H9 (cell line): ENCODE results near the gene OMP. TPM values are rescaled to one million over a fixed set of nuclear protein-coding genes. Genes with fewer than 3 reads are reported as not detected.
A peak's percentile ranks its signal among the peaks of the same experiment; 100 is the strongest.

Experiments used
- DNase-seq: peaks from one replicate; pipeline ENCODE4 v3.0.0-alpha.2; 2017
- H2AFZ ChIP-seq: one replicate; pipeline ENCODE4 v1.6.1; 2013; ENCODE audit warnings: mild to moderate bottlenecking, low read length, control low read depth, moderate library complexity
- H2AK5ac ChIP-seq: 2 replicates; pipeline ENCODE4 v1.6.1; 2013; ENCODE audit warnings: low read length, control low read depth, mixed read lengths; ENCODE audit not compliant: insufficient read length
- H2BK120ac ChIP-seq: one replicate; pipeline ENCODE4 v1.6.1; 2013; ENCODE audit warnings: low read depth, mild to moderate bottlenecking, low read length, control low read depth, inconsistent platforms; ENCODE audit not compliant: poor library complexity, severe bottlenecking
- H2BK12ac ChIP-seq: 2 replicates; pipeline ENCODE4 v1.6.1; 2013; ENCODE audit warnings: low read length, control low read depth, mixed read lengths, low read depth; ENCODE audit not compliant: insufficient read length
- H2BK15ac ChIP-seq: 2 replicates; pipeline ENCODE4 v1.6.1; 2013; ENCODE audit warnings: low read depth, low read length, control low read depth
- H2BK20ac ChIP-seq: one replicate; pipeline ENCODE4 v1.6.1; 2013; ENCODE audit warnings: low read depth, mild to moderate bottlenecking, low read length, control low read depth, inconsistent platforms; ENCODE audit not compliant: poor library complexity, severe bottlenecking
- H2BK5ac ChIP-seq: 2 replicates; pipeline ENCODE4 v1.6.1; 2013; ENCODE audit warnings: low read length, control low read depth, mixed read lengths; ENCODE audit not compliant: insufficient read length
- H3K14ac ChIP-seq: 2 replicates; pipeline ENCODE4 v1.6.1; 2013; ENCODE audit warnings: low read length, control low read depth; ENCODE audit not compliant: insufficient read depth
- H3K18ac ChIP-seq: 2 replicates; pipeline ENCODE4 v1.6.1; 2013; ENCODE audit warnings: low read depth, mild to moderate bottlenecking, mixed read lengths, low read length, control low read depth; ENCODE audit not compliant: insufficient read length
- H3K23ac ChIP-seq: 2 replicates; pipeline ENCODE4 v1.6.1; 2013; ENCODE audit warnings: low read length, control low read depth, mixed read lengths, low read depth; ENCODE audit not compliant: insufficient read length
- H3K23me2 ChIP-seq: 2 replicates; pipeline ENCODE4 v1.6.1; 2013; ENCODE audit warnings: low read depth, mild to moderate bottlenecking, mixed read lengths, low read length, control low read depth; ENCODE audit not compliant: insufficient read length, poor library complexity, severe bottlenecking
- H3K27ac ChIP-seq: 2 replicates; pipeline ENCODE4 v1.5.1; 2013; ENCODE audit warnings: low read length, control low read depth, mixed read lengths, low read depth; ENCODE audit not compliant: insufficient read length
- H3K27me3 ChIP-seq: 2 replicates; pipeline ENCODE4 v1.6.1; 2013; ENCODE audit warnings: low read length, control low read depth, inconsistent platforms; ENCODE audit not compliant: insufficient read depth
- H3K4ac ChIP-seq: 2 replicates; pipeline ENCODE4 v1.6.1; 2013; ENCODE audit warnings: low read depth, mild to moderate bottlenecking, control low read depth, inconsistent platforms, low read length, moderate library complexity
- H3K4me1 ChIP-seq: 2 replicates; pipeline ENCODE4 v1.6.1; 2013; ENCODE audit warnings: low read length, control low read depth, inconsistent platforms; ENCODE audit not compliant: insufficient read depth
- H3K4me2 ChIP-seq: 2 replicates; pipeline ENCODE4 v1.6.1; 2013; ENCODE audit warnings: low read length, control low read depth, mixed read lengths; ENCODE audit not compliant: insufficient read length, insufficient read depth
- H3K56ac ChIP-seq: 2 replicates; pipeline ENCODE4 v1.6.1; 2013; ENCODE audit warnings: low read depth, mild to moderate bottlenecking, mixed read lengths, low read length, control low read depth; ENCODE audit not compliant: insufficient read length
- H3K79me1 ChIP-seq: 2 replicates; pipeline ENCODE4 v1.6.1; 2013; ENCODE audit warnings: low read depth, mild to moderate bottlenecking, moderate library complexity, low read length, control low read depth, inconsistent platforms; ENCODE audit not compliant: insufficient read depth, poor library complexity, severe bottlenecking
- H3K79me2 ChIP-seq: 2 replicates; pipeline ENCODE4 v1.6.1; 2013; ENCODE audit warnings: low read length, control low read depth, inconsistent platforms; ENCODE audit not compliant: insufficient read depth
- H3K9ac ChIP-seq: 2 replicates; pipeline ENCODE4 v1.6.1; 2013; ENCODE audit warnings: low read length, control low read depth, mixed read lengths; ENCODE audit not compliant: insufficient read length; ENCODE audit errors: extremely low read depth
- H3K9me3 ChIP-seq: one replicate; pipeline ENCODE4 v1.6.1; 2013; ENCODE audit warnings: low read depth, low read length, inconsistent platforms; ENCODE audit not compliant: control insufficient read depth
- H3T11ph ChIP-seq: one replicate; pipeline ENCODE4 v1.6.1; 2013; ENCODE audit warnings: mild to moderate bottlenecking, low read length, control low read depth, inconsistent platforms
- H4K20me1 ChIP-seq: one replicate; pipeline ENCODE4 v1.6.1; 2013; ENCODE audit not compliant: control insufficient read depth, insufficient read length, insufficient read depth
- H4K5ac ChIP-seq: 2 replicates; pipeline ENCODE4 v1.6.1; 2013; ENCODE audit warnings: low read depth, mild to moderate bottlenecking, mixed read lengths, low read length, control low read depth; ENCODE audit not compliant: insufficient read length
- H4K8ac ChIP-seq: replicated peaks from 2 replicates; pipeline ENCODE4 v1.6.1; 2013; ENCODE audit warnings: low read length, control low read depth, mixed read lengths, low read depth; ENCODE audit not compliant: insufficient read length
- H4K91ac ChIP-seq: 2 replicates; pipeline ENCODE4 v1.6.1; 2013; ENCODE audit warnings: low read depth, mild to moderate bottlenecking, moderate library complexity, mixed read lengths, low read length, control low read depth; ENCODE audit not compliant: insufficient read length
- H3K27ac Mint-ChIP-seq, 3 experiments: 2 replicates in 2 of 3; 3 replicates in 1 of 3; pipeline ENCODE4 v1.8.0; 2020 to 2021; ENCODE audit warnings: mixed read lengths in 3 of 3, mild to moderate bottlenecking in 1 of 3, moderate library complexity in 1 of 3
- H3K27me3 Mint-ChIP-seq: 2 replicates; pipeline ENCODE4 v1.8.0; 2021; ENCODE audit warnings: low read depth, mild to moderate bottlenecking, moderate library complexity, mixed read lengths
- H3K36me3 Mint-ChIP-seq, 3 experiments: 2 replicates in 2 of 3; 3 replicates in 1 of 3; pipeline ENCODE4 v1.8.0; 2020 to 2021; ENCODE audit warnings: low read depth in 3 of 3, mixed read lengths in 3 of 3; ENCODE audit not compliant: insufficient read depth in 1 of 3
- H3K4me1 Mint-ChIP-seq, 2 experiments: 2 replicates each; pipeline ENCODE4 v1.8.0; 2020; ENCODE audit warnings: mixed read lengths in 2 of 2
- H3K4me3 Mint-ChIP-seq, 2 experiments: 2 replicates in 1 of 2; 3 replicates in 1 of 2; pipeline ENCODE4 v1.8.0; 2020 to 2021; ENCODE audit warnings: mild to moderate bottlenecking in 2 of 2, mixed read lengths in 2 of 2, moderate library complexity in 1 of 2
- H3K9me3 Mint-ChIP-seq, 2 experiments: 2 replicates in 1 of 2; 3 replicates in 1 of 2; pipeline ENCODE4 v1.8.0; 2020; ENCODE audit warnings: mild to moderate bottlenecking in 2 of 2, mixed read lengths in 2 of 2, moderate library complexity in 1 of 2
- WGBS: extraction: QIAGEN DNeasy Blood & Tissue Kit; methylation state at CpG from one replicate; pipeline ENCODE4 v1.1.7; 2013; ENCODE audit warnings: missing lambda C conversion rate, low lambda C conversion rate, mixed read lengths; ENCODE audit not compliant: insufficient read length; ENCODE audit errors: extremely low coverage; 5-methylcytosine and 5-hydroxymethylcytosine counted together
- total RNA-seq: library from RNA; stranded (reverse); gene quantifications from 2 replicates; pipeline ENCODE4 v1.2.1, GENCODE V29; 2021
- TF ChIP-seq, protein P1 (sequence below): fragments of 200-600 bp; sonication (generic); conservative IDR thresholded peaks from 3 replicates; pipeline ENCODE4 v1.8.0; 2021; ENCODE audit warnings: antibody characterized with exemption, mild to moderate bottlenecking

Gene OMP
- total RNA-seq, 1 experiment from 2014 or later: not detected

DNA sequence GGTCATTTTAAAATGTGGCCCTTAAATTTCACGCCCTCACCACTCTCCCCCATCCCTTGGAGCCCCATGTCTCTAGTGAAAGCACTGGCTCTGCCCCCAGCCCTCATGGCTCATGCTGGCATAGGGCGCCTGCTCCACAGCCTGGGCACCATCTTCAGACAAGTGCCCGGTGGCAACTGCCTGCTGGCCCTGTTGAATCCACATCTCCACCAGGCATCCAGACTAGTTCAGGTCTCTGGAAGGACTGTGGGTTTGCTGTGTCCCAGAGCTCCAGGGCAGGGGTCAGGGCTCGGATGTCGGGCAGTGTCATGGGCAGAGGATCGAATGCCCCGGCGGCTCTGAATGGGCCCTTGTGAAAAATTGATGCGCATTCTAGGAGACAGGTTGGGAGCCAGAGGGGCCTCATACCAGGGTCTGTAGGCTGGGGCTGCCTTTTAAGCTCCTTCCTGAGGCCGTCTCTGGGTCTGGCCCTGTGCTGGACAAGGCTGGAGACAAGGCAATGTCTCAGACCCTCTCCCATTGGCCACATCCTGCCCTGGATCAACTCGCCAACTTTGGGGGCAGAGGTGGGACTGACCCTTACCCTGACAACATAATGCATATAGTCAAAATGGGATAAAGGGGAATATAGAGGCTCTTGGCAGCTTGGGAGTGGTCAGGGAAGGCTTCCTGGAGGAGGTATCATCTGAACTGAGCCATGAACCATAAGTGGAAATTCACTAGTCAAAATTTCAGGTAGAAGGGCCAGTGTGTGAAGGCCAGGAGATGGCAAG, 26.6 kb downstream of the OMP start:
- peaks cover 5% of the 10 kb centered on the region; the same call in 1 of the 2 replicates for H3K27me3 Mint-ChIP-seq
- Histone ChIP-seq H3K18ac (no peak overlapping the region), H3K27me3 (no peaks in the 10 kb centered on the region), H2AK5ac (no peak overlapping the region), H4K91ac (no peak overlapping the region), H3K23me2 (peaks cover 8% of the 10 kb centered on the region), H2BK20ac (no peak overlapping the region), H4K20me1 (no peaks in the 10 kb centered on the region), H3K4me2 (no peak overlapping the region), H2BK120ac (no peak overlapping the region), H2BK5ac (no peak overlapping the region), H3K4me1 (no peaks in the 10 kb centered on the region), H3K9me3 (no peaks in the 10 kb centered on the region), H3K14ac (no peak overlapping the region), H3K79me1 (no peaks in the 10 kb centered on the region), H3K56ac (no peak overlapping the region), H2BK12ac (no peak overlapping the region), H3T11ph (no peak overlapping the region), H3K4ac (no peak overlapping the region), H2BK15ac (no peak overlapping the region), H4K8ac (no peak overlapping the region), H3K27ac (no peak overlapping the region), H3K79me2 (no peaks in the 10 kb centered on the region), H3K9ac (no peak overlapping the region), H3K23ac (no peak overlapping the region), H2AFZ (no peak overlapping the region), H4K5ac (no peak overlapping the region)
- TF ChIP-seq, protein P1, sequence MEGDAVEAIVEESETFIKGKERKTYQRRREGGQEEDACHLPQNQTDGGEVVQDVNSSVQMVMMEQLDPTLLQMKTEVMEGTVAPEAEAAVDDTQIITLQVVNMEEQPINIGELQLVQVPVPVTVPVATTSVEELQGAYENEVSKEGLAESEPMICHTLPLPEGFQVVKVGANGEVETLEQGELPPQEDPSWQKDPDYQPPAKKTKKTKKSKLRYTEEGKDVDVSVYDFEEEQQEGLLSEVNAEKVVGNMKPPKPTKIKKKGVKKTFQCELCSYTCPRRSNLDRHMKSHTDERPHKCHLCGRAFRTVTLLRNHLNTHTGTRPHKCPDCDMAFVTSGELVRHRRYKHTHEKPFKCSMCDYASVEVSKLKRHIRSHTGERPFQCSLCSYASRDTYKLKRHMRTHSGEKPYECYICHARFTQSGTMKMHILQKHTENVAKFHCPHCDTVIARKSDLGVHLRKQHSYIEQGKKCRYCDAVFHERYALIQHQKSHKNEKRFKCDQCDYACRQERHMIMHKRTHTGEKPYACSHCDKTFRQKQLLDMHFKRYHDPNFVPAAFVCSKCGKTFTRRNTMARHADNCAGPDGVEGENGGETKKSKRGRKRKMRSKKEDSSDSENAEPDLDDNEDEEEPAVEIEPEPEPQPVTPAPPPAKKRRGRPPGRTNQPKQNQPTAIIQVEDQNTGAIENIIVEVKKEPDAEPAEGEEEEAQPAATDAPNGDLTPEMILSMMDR: no peak
- H3K27ac Mint-ChIP-seq: peak overlapping the region in 1 of 3 experiments; percentile 52; a peak in 3 of 7 replicates
- WGBS: no CpG with 5 or more reads among the region's 11 CpGs
- H3K9me3 Mint-ChIP-seq: no peaks in the 10 kb centered on the region
- DNase-seq: no peak
- H3K4me1 Mint-ChIP-seq: peaks cover 24 to 27% of the 10 kb centered on the region in 2 experiments
- H3K36me3 Mint-ChIP-seq: no peaks in the 10 kb centered on the region; a peak in 2 of 7 replicates
- H3K4me3 Mint-ChIP-seq: no peak overlapping the region
